ENCODE measurements around the gene PRDM8. TPM values are rescaled to one million over a fixed set of nuclear protein-coding genes. Genes with fewer than 3 reads are reported as not detected.

Gene PRDM8
- total and polyA plus RNA-seq, 2 experiments from 2014 or later = 0.65 to 1.8 TPM

- DNase-seq (ENCODE audit: low spot score) = no peak
- no peaks in the 10 kb centered on the region for H3K9me3 ChIP-seq (ENCODE audit: low read depth)
- no peak overlapping the region for H3K27ac ChIP-seq
- TF ChIP-seq CTCF (IDR thresholded peaks at IDR 0.05; ENCODE audit: poor library complexity) = no peak
- TF ChIP-seq EZH2phosphoT487 (IDR thresholded peaks at IDR 0.05; ENCODE audit: low read depth, severe bottlenecking, unreplicated experiment) = no peak
- no peak for TF ChIP-seq EZH2 (IDR thresholded peaks at IDR 0.05; ENCODE audit: borderline replicate concordance)
- H4K20me1 ChIP-seq (ENCODE audit: insufficient read depth, poor library complexity, severe bottlenecking) = no peaks in the 10 kb centered on the region
- H3K4me3 ChIP-seq = no peak overlapping the region
- no peaks in the 10 kb centered on the region for H3K4me1 ChIP-seq (ENCODE audit: insufficient read depth)
- H3K36me3 ChIP-seq (replicated peaks; ENCODE audit: insufficient read depth, low read depth) = no peaks in the 10 kb centered on the region
- H3K79me2 ChIP-seq = no peaks in the 10 kb centered on the region
- peaks cover 26% of the 10 kb centered on the region for H3K27me3 ChIP-seq
- no peak overlapping the region for H2AFZ ChIP-seq
- H3K4me2 ChIP-seq = no peak overlapping the region
- no peaks in the 10 kb centered on the region for H3K9me2 ChIP-seq (replicated peaks; ENCODE audit: insufficient read depth)
Measured at GRCh38 chr4:80252953-80253352, 55.6 kb downstream of the PRDM8 start.

GRCh38 chr4:80253510-80253909, 56.2 kb downstream of the PRDM8 start:
- no peak for TF ChIP-seq EZH2phosphoT487 (IDR thresholded peaks at IDR 0.05; ENCODE audit: low read depth, severe bottlenecking, unreplicated experiment)
- TF ChIP-seq EZH2 (IDR thresholded peaks at IDR 0.05; ENCODE audit: borderline replicate concordance) = no peak
- no peak for TF ChIP-seq CTCF (IDR thresholded peaks at IDR 0.05; ENCODE audit: poor library complexity)
- H2AFZ ChIP-seq = no peak overlapping the region

More at GRCh38 chr4:80253510-80253909, 56.2 kb downstream of the PRDM8 start:
- Histone ChIP-seq H3K79me2 (no peaks in the 10 kb centered on the region), H3K9me3 (ENCODE audit: low read depth) (no peaks in the 10 kb centered on the region), H3K4me2 (no peak overlapping the region), H3K36me3 (replicated peaks; ENCODE audit: insufficient read depth, low read depth) (no peaks in the 10 kb centered on the region), H3K4me1 (ENCODE audit: insufficient read depth) (no peaks in the 10 kb centered on the region), H3K4me3 (no peak overlapping the region), H4K20me1 (ENCODE audit: insufficient read depth, poor library complexity, severe bottlenecking) (no peaks in the 10 kb centered on the region), H3K9me2 (replicated peaks; ENCODE audit: insufficient read depth) (no peaks in the 10 kb centered on the region), H3K27ac (no peak overlapping the region), H3K27me3 (peaks cover 30% of the 10 kb centered on the region)
- DNase-seq (ENCODE audit: low spot score) = no peak
- WGBS (ENCODE audit: low lambda C conversion rate, missing lambda C conversion rate) = 63% methylated on average over 4 of the region's 4 CpGs

Other genes with a start within 250 kb of the PRDM8 start
- 41.8 and 46.5 TPM in 2 replicates for gene ANTXR2, start 124.3 kb upstream of the PRDM8 start, total RNA-seq
- 25.2 and 30.7 TPM in 2 replicates for gene ANTXR2, start 124.3 kb upstream of the PRDM8 start, polyA plus RNA-seq
- 0.04 TPM in 1 of 2 replicates, not detected in the other for gene FGF5, start 69.2 kb downstream of the PRDM8 start, total RNA-seq
- gene FGF5, start 69.2 kb downstream of the PRDM8 start, polyA plus RNA-seq = 0.04 and 0.42 TPM in 2 replicates
- 0.04 TPM in 1 of 2 replicates, not detected in the other for gene CFAP299, start 138.2 kb downstream of the PRDM8 start, total RNA-seq
- gene CFAP299, start 138.2 kb downstream of the PRDM8 start, polyA plus RNA-seq = not detected in 2 replicates

Data from hepatocyte (in vitro differentiated cells).